K562 (cell line): ENCODE results near the gene PITPNC1. TPM values are rescaled to one million over a fixed set of nuclear protein-coding genes. Genes with fewer than 3 reads are reported as not detected.

Source experiments
- ATAC-seq: fragments of 200-7000 bp; cut with Tn5 transposase; 3 replicates; pipeline ENCODE4 v1.9.1; 2020; ENCODE audit warnings: moderate library complexity
- BruUV-seq: library from RNA; stranded (reverse); fragments of 400-500 nt; replicated peaks from 2 replicates; lab custom pipeline; 2021; lab: Mats Ljungman, UMichigan
- CTCF ChIA-PET: fragments of 300-600 bp; formaldehyde crosslinking; extraction: SDS; loops from one replicate; lab custom pipeline; 2021; ENCODE audit warnings: low intra/inter-chr PET ratio; lab: Yijun Ruan, JAX
- POLR2A ChIA-PET: fragments of 300-600, 350-650 bp; sonication (Branson Sonifier 250); formaldehyde crosslinking; extraction: SDS; loops from one replicate; lab custom pipeline; 2021; ENCODE audit warnings: antibody characterized with exemption, inconsistent platforms; lab: Yijun Ruan, JAX
- DNase-seq, 4 experiments: peaks; one replicate each; pipeline versions ENCODE4 v3.0.0 to v3.0.0-alpha.2; 2011 to 2018; ENCODE audit warnings: low spot score in 3 of 4, mixed read lengths in 3 of 4; ENCODE audit errors: extremely low read depth in 1 of 4
- FAIRE-seq: peaks from 2 replicates; lab custom pipeline; 2011; peaks lifted over from hg19 to GRCh38; lab: Jason Lieb, UNC
- H2AFZ ChIP-seq: 2 replicates; pipeline ENCODE4 v1.6.0; 2011; ENCODE audit warnings: low read depth, low read length, control low read depth, inconsistent platforms
- H3K27ac ChIP-seq: fragments of 200-600 bp; 3 replicates; pipeline ENCODE4 v1.8.0; 2011; ENCODE audit warnings: low read depth, mild to moderate bottlenecking, control low read depth, inconsistent platforms, low read length, moderate library complexity, mixed read lengths; ENCODE audit errors: extremely low read depth
- H3K27me3 ChIP-seq, 2 experiments: fragments of 300-600 bp in 1 of 2; 2 replicates in 1 of 2; 3 replicates in 1 of 2; pipeline versions ENCODE4 v1.6.0 to v1.8.0; 2011; ENCODE audit warnings: inconsistent platforms in 2 of 2, low read length in 2 of 2, mild to moderate bottlenecking in 1 of 2, mixed read lengths in 1 of 2, moderate library complexity in 1 of 2; ENCODE audit not compliant: control insufficient read depth in 2 of 2, insufficient read depth in 2 of 2
- H3K36me3 ChIP-seq: fragments of 300-600 bp; 3 replicates; pipeline ENCODE4 v1.8.0; 2011; ENCODE audit warnings: mild to moderate bottlenecking, low read length, inconsistent platforms; ENCODE audit not compliant: control insufficient read depth, insufficient read depth
- H3K4me1 ChIP-seq, 2 experiments: fragments of 200-600 bp in 1 of 2; replicated peaks in 1 of 2; 2 replicates in 1 of 2; 3 replicates in 1 of 2; pipeline versions ENCODE4 v1.5.1 to v1.8.0; 2011; ENCODE audit warnings: inconsistent platforms in 2 of 2, low read length in 2 of 2, mild to moderate bottlenecking in 1 of 2, mixed read lengths in 1 of 2, moderate library complexity in 1 of 2; ENCODE audit not compliant: control insufficient read depth in 2 of 2, insufficient read depth in 2 of 2
- H3K4me2 ChIP-seq: 2 replicates; pipeline ENCODE4 v1.6.1; 2011; ENCODE audit warnings: low read length, control low read depth, inconsistent platforms, mixed read lengths; ENCODE audit not compliant: insufficient read depth
- H3K4me3 ChIP-seq: fragments of 200-600 bp; sonication (generic), shearing (Covaris generic); 2 replicates; pipeline ENCODE4 v1.5.1; 2016; ENCODE audit warnings: control low read depth, inconsistent platforms
- H3K79me2 ChIP-seq: fragments of 200-600 bp; 3 replicates; pipeline ENCODE4 v1.8.0; 2011; ENCODE audit warnings: low read length, inconsistent platforms; ENCODE audit not compliant: control insufficient read depth, insufficient read depth
- H3K9ac ChIP-seq, 2 experiments: 2 replicates each; pipeline versions ENCODE4 v1.6.0 to v1.6.1; 2011; ENCODE audit warnings: low read depth in 2 of 2, low read length in 2 of 2, control low read depth in 1 of 2, inconsistent platforms in 1 of 2, mild to moderate bottlenecking in 1 of 2, mixed read lengths in 1 of 2; ENCODE audit not compliant: insufficient read depth in 1 of 2
- H3K9me1 ChIP-seq: one replicate; pipeline ENCODE4 v1.6.0; 2011; ENCODE audit warnings: inconsistent platforms, mild to moderate bottlenecking, low read length, moderate library complexity; ENCODE audit not compliant: control insufficient read depth, insufficient read depth
- H3K9me3 ChIP-seq: replicated peaks from 2 replicates; pipeline ENCODE4 v1.5.1; 2011; ENCODE audit warnings: low read depth, low read length, inconsistent platforms; ENCODE audit not compliant: control insufficient read depth, insufficient read depth
- H4K20me1 ChIP-seq: replicated peaks from 2 replicates; pipeline ENCODE4 v1.6.1; 2011; ENCODE audit warnings: low read length, inconsistent platforms, mixed read lengths; ENCODE audit not compliant: control insufficient read depth, insufficient read depth
- CREB3L1 ChIP-seq: fragments of 450-650 bp; IDR thresholded peaks from 2 replicates; pipeline ENCODE4 v1.6.1; 2014; ENCODE audit warnings: low read depth, mild to moderate bottlenecking, moderate library complexity, borderline replicate concordance
- SIRT6 ChIP-seq: IDR thresholded peaks from one replicate; pipeline ENCODE4 v1.6.1; 2012; ENCODE audit warnings: low read depth, mild to moderate bottlenecking, control low read depth, inconsistent platforms, low read length, moderate library complexity
- ZBTB12 ChIP-seq: fragments of 250-450 bp; sonication (Bioruptor Pico); IDR thresholded peaks from 2 replicates; pipeline ENCODE4 v1.4.0; 2020
- ZKSCAN1 ChIP-seq: fragments of 150-350 bp; IDR thresholded peaks from 2 replicates; pipeline ENCODE4 v1.6.1; 2016; ENCODE audit warnings: low read depth, low read length
- ZNF24 ChIP-seq: fragments of 450-650 bp; IDR thresholded peaks from 2 replicates; pipeline ENCODE4 v1.6.1; 2016
- WGBS: fragments of 100-300 bp; shearing (Covaris generic); methylation state at CpG from one replicate; pipeline ENCODE4 v1.1.6; 2016; ENCODE audit warnings: low coverage, mixed read lengths; ENCODE audit not compliant: insufficient coverage; ENCODE audit errors: missing lambda C conversion rate; 5-methylcytosine and 5-hydroxymethylcytosine counted together
- in situ Hi-C: fragments of 300-500 bp; cut with MboI; formaldehyde crosslinking; loops from 4 replicates; pipeline ENCODE4 v1.15.0; 2018; ENCODE audit warnings: inconsistent platforms, mixed read lengths
- intact Hi-C: fragments of 100-400 bp; cut with micrococcal nuclease; formaldehyde crosslinking; loops from 2 replicates; pipeline ENCODE4 v1.14.2; 2022
- polyA plus RNA-seq, 8 experiments: library from polyadenylated mRNA; depleted of rRNA in 4 of 8; stranded (reverse) in 5 of 8; unstranded in 3 of 8; fragments of >200 nt; fragmentation: Nextera tagmentation in 2 of 8; fragmentation: Illumina TruSeq in 1 of 8; extraction: Ambion mirVana in 2 of 8; extraction: Trizol in 1 of 8; gene quantifications; 2 replicates each; pipeline versions ENCODE4 v1.2.1 to v1.2.3, GENCODE V29; 2011 to 2014; ENCODE audit warnings: inconsistent platforms in 1 of 8, missing spikeins in 1 of 8
- total RNA-seq, 7 experiments: library from RNA; depleted of rRNA in 6 of 7; stranded (reverse); fragments of >200 nt in 6 of 7; fragmentation: Illumina TruSeq in 2 of 7; extraction: Trizol in 2 of 7; gene quantifications; 2 replicates each; pipeline versions ENCODE4 v1.2.1 to v1.2.3, GENCODE V29; 2011 to 2021; ENCODE audit warnings: low replicate concordance in 1 of 7

The PITPNC1 gene
- total and polyA plus RNA-seq, 9 of the 15 experiments (the other 6 are each of a cell fraction or from before 2014, with no cell fraction given): 0.11 to 1.1 (median 0.65) TPM

- no peak for DNase-seq
- TF ChIP-seq ZNF24 (no peak), ZBTB12 (CRISPR knock-in tag) (no peak), SIRT6 (no peak), CREB3L1 (no peak), ZKSCAN1 (no peak)
- TF ChIP-seq, all 486 proteins: peak for 0
- H3K4me3 ChIP-seq: no peak overlapping the region
- CTCF ChIA-PET: no interaction called here
- no peaks in the 10 kb centered on the region for H3K9me3 ChIP-seq
- no peak overlapping the region for H3K27ac ChIP-seq
- FAIRE-seq (no peak), ATAC-seq (no peak)
- POLR2A ChIA-PET: interaction anchor here (0.5 to 0.8 kb wide), 4 partner anchors 12 to 163 kb away, joined by 3 read pairs; no protein-coding TSS in a partner anchor
- H3K9ac ChIP-seq: no peak overlapping the region
- no peaks in the 10 kb centered on the region for H3K79me2 ChIP-seq
- no peak overlapping the region for H2AFZ ChIP-seq
- 1% methylated on average over 7 of the region's 8 CpGs for WGBS
- H4K20me1 ChIP-seq: 0 out of 2 replicates have a peak, but pooled peaks cover 3% of the 10 kb centered on the region
- BruUV-seq: no TSS peak
- no peaks in the 10 kb centered on the region for H3K36me3 ChIP-seq
- H3K4me2 ChIP-seq: no peak overlapping the region
- H3K9me1 ChIP-seq: no peaks in the 10 kb centered on the region
- intact Hi-C loops (no loop called here), in situ Hi-C loops (no loop called here)
- H3K4me1 ChIP-seq: no peaks in the 10 kb centered on the region
- H3K27me3 ChIP-seq: peaks cover 54 to 69% of the 10 kb centered on the region in 2 experiments
These were observed 262.9 kb downstream of the PITPNC1 start for GRCh38 chr17:67639979-67640378.
